Muscle layer of duodenum (tissue), 2 donors: ENCODE results near the gene LYG1.
"Not testable (repeated sequence)": the region's sequence is repeated elsewhere in the genome, so short reads cannot be mapped to it uniquely, and the experiment has no call there.

Experiments
- H3K27ac ChIP-seq: one replicate; pipeline ENCODE4 v1.7.0; 2013; ENCODE audit warnings: mild to moderate bottlenecking, low read length
- H3K27me3 ChIP-seq: one replicate; pipeline ENCODE4 v1.7.0; 2013; ENCODE audit warnings: low read depth, mild to moderate bottlenecking, control low read depth, low read length
- H3K36me3 ChIP-seq, 2 donors: one replicate each; pipeline ENCODE4 v1.7.0; 2013; ENCODE audit warnings: low read length in 2 of 2, control low read depth in 1 of 2, mild to moderate bottlenecking in 1 of 2; ENCODE audit not compliant: insufficient read depth in 2 of 2, control insufficient read depth in 1 of 2
- H3K4me1 ChIP-seq, 2 donors: one replicate each; pipeline ENCODE4 v1.7.0; 2013; ENCODE audit warnings: low read length in 2 of 2, mild to moderate bottlenecking in 2 of 2, control low read depth in 1 of 2, moderate library complexity in 1 of 2; ENCODE audit not compliant: insufficient read depth in 2 of 2, control insufficient read depth in 1 of 2
- H3K4me3 ChIP-seq, 2 donors: one replicate each; pipeline ENCODE4 v1.7.0; 2013; ENCODE audit warnings: low read length in 2 of 2, low read depth in 1 of 2, mild to moderate bottlenecking in 1 of 2
- H3K9me3 ChIP-seq, 2 donors: one replicate each; pipeline ENCODE4 v1.7.0; 2013; ENCODE audit warnings: low read length in 2 of 2, control low read depth in 1 of 2, mild to moderate bottlenecking in 1 of 2; ENCODE audit not compliant: control insufficient read depth in 1 of 2
- donor health status: healthy.

Gene LYG1

GRCh38 chr2:99301097-99301496 lies at the start of gene LYG1:
Gene LYG1, minus strand, starts transcription at chr2:99301197. Its CDS starts 5,527 bp downstream, at chr2:99295670.
- peaks cover 0 to 14% of the 10 kb centered on the region in 2 donors for H3K36me3 ChIP-seq
- not testable (repeated sequence) for H3K27me3 ChIP-seq, H3K4me3 ChIP-seq, H3K4me1 ChIP-seq, H3K9me3 ChIP-seq, H3K27ac ChIP-seq

DNA sequence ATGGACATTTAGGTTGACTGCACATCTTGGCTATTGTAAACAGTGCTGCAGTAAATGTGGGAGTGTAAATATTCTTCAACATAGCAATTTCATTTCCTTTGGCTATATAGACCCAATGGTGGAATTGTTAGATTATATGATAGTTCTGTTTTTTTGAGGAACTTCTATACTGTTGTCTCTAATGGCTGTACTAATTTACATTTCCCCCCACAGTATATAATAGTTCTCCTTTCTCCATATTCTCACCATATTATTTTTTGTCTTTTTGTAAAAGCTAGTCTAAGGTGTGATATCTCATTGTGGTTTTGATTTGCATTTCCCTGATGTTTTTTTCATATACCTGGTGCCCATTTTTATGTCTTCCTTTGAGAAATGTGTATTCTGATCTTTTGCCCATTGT lies 49.2 kb upstream of the LYG1 start:
- H3K36me3 ChIP-seq: no peaks in the 10 kb centered on the region
- H3K4me1 ChIP-seq: peaks cover 3 to 4% of the 10 kb centered on the region in 2 donors
- no peak overlapping the region for H3K4me3 ChIP-seq
- H3K27ac ChIP-seq: no peak overlapping the region
- no peaks in the 10 kb centered on the region for H3K27me3 ChIP-seq
- H3K9me3 ChIP-seq: no peaks in the 10 kb centered on the region

DNA sequence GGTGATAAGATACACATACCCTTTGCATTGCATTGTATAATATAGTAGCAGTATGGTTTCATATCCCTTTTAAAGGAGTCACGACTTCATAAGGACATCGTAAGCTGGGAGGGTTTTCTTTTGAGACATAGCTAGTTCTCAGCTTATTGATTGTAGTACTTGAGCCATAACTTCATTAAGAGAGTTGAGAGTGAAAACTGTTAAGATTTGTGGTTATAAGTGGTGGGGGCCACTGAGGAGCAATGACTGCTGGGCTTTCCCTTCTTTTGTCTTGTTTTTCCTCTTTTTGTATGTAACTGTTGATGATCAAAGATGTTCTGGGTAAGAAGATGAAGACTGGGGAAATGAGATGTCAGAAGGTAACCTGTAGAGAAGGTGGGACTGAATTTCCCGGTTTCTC lies 47.2 kb upstream of the LYG1 start:
- Histone ChIP-seq H3K27me3 (no peaks in the 10 kb centered on the region), H3K27ac (no peak overlapping the region), H3K9me3 (no peaks in the 10 kb centered on the region), H3K4me3 (no peak overlapping the region), H3K4me1 (peaks cover 0 to 3% of the 10 kb centered on the region in 2 donors), H3K36me3 (no peaks in the 10 kb centered on the region)

- Histone ChIP-seq H3K27ac (no peak overlapping the region), H3K4me1 (peaks cover 0 to 3% of the 10 kb centered on the region in 2 donors), H3K27me3 (no peaks in the 10 kb centered on the region), H3K4me3 (no peak overlapping the region), H3K36me3 (no peaks in the 10 kb centered on the region), H3K9me3 (no peaks in the 10 kb centered on the region)
Observed at GRCh38 chr2:99346218-99346617, 45.2 kb upstream of the LYG1 start.

- not testable (repeated sequence) for H3K27ac ChIP-seq, H3K4me1 ChIP-seq, H3K9me3 ChIP-seq, H3K27me3 ChIP-seq, H3K4me3 ChIP-seq, H3K36me3 ChIP-seq
Observed at GRCh38 chr2:99345446-99345845, 44.4 kb upstream of the LYG1 start.

- H3K27me3 ChIP-seq: no peaks in the 10 kb centered on the region
- H3K27ac ChIP-seq: no peak overlapping the region
- no peaks in the 10 kb centered on the region for H3K9me3 ChIP-seq
- no peaks in the 10 kb centered on the region for H3K36me3 ChIP-seq
- no peak overlapping the region for H3K4me3 ChIP-seq
- H3K4me1 ChIP-seq: peaks cover 0 to 10% of the 10 kb centered on the region in 2 donors
Observed at GRCh38 chr2:99342536-99342935, 41.5 kb upstream of the LYG1 start.

- Histone ChIP-seq H3K27me3 (no peaks in the 10 kb centered on the region), H3K4me3 (no peak overlapping the region), H3K9me3 (no peaks in the 10 kb centered on the region), H3K36me3 (peaks cover 0 to 3% of the 10 kb centered on the region in 2 donors), H3K4me1 (peaks cover 0 to 10% of the 10 kb centered on the region in 2 donors), H3K27ac (no peak overlapping the region)
Observed at GRCh38 chr2:99340669-99341236, 39.8 kb upstream of the LYG1 start.

DNA sequence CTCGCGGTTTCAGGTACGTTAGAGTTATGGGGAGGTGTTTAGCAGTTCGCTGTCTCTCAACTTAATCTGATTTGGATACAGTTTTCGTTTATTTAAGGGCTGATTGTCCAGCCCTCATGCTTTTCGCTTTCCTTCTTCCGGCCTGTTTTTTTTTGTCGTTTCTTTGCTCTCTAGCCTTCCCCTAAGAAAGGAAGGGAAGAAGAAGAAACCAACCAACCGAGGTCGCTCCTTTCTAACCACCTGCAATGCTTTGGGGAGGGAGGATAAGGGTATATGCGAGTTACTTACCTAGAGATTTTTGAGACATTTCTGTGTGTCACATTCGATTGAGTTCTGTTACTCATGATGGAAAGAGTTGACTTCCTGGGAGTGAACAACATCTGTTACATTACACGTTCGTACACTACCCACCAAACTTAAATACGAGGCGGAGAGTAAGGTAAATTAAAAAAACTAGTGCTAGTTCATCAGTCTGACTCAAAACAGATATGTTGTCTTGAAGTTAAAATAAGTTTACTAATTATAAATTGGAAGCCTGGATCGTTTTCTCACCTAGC lies 37.1 kb upstream of the LYG1 start:
- no peaks in the 10 kb centered on the region for H3K9me3 ChIP-seq
- H3K27me3 ChIP-seq: no peaks in the 10 kb centered on the region
- H3K4me3 ChIP-seq: peak overlapping the region; percentile 92 to 93
- H3K4me1 ChIP-seq: peaks cover 0 to 24% of the 10 kb centered on the region in 2 donors
- H3K27ac ChIP-seq: peak overlapping the region; percentile 91
- peaks cover 0 to 3% of the 10 kb centered on the region in 2 donors for H3K36me3 ChIP-seq

DNA sequence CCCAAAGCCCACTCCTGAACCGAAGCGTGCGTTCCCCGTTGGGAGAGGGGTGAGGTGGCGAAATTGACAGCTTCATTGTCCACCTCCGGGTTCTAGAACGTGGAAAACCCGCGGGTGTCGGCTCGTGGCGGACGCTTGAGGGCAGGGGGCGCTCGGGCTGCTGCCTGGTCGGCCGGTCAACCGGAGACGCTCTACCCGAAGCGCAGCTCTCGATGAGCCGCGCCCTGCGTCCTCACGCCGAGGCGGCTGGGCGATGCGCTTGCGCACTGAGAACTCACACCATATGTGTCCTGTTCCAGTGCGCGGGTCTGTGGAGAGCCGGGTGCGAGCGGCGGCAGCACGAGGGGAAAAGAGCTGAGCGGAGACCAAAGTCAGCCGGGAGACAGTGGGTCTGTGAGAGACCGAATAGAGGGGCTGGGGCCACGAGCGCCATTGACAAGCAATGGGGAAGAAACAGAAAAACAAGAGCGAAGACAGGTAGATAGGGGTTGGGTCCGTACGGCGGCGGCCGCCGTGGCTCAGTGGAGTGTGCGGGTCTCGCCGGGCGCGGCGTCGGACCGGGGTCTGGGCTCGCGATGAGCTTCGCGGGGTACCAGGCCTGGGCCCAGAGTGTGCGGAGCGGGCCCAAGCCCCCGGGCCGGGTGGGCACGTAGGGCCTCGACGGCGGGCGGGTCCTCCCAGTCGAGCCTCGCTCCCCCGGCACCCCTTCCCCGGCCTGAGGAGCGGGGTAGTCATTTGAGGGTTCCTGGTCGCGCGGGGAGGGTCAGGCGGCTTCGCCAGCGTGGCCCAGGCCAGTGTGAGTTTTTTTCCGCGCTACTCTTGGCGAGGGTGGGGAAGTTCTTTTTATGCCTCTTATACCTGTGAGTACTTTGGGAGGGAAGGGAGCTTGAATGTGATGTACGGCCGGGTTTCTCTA lies 36.4 kb upstream of the LYG1 start, which contains the start of gene EIF5B:
Gene EIF5B, plus strand, starts transcription at position 277 of the 916 bp plus-strand sequence. Its CDS starts 166 bp downstream, at position 443.
- H3K9me3 ChIP-seq: no peaks in the 10 kb centered on the region
- H3K27me3 ChIP-seq: no peaks in the 10 kb centered on the region
- H3K36me3 ChIP-seq: peaks cover 6 to 10% of the 10 kb centered on the region in 2 donors
- peak within 1 kb of the TSS; percentile 91 for H3K27ac ChIP-seq
- peaks cover 0 to 24% of the 10 kb centered on the region in 2 donors for H3K4me1 ChIP-seq
- peak within 1 kb of the TSS; percentile 92 to 93 for H3K4me3 ChIP-seq

DNA sequence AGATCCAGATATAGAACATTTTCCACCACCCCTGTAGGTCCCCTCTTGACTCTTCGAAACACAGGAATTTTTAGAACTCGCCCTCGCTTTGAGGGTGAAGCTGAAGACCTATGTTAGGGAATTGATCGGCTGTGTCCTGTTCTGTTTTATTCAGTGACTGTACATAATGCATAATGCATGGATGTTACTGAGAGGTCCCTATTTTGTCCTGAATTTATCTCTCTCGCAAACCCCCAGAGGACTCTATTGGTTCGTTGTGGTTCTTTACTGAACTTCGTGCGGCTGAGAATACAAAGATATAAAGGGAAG lies 35.8 kb upstream of the LYG1 start:
- Histone ChIP-seq H3K27ac (peak overlapping the region; percentile 91), H3K9me3 (no peaks in the 10 kb centered on the region), H3K27me3 (no peaks in the 10 kb centered on the region), H3K36me3 (peaks cover 11 to 16% of the 10 kb centered on the region in 2 donors), H3K4me1 (peaks cover 0 to 24% of the 10 kb centered on the region in 2 donors), H3K4me3 (peak overlapping the region; percentile 92 to 93)
